ENCODE results near the gene CEP112.
"Not testable (repeated sequence)": the region's sequence is repeated elsewhere in the genome, so short reads cannot be mapped to it uniquely, and the experiment has no call there.

Gene CEP112

DNA sequence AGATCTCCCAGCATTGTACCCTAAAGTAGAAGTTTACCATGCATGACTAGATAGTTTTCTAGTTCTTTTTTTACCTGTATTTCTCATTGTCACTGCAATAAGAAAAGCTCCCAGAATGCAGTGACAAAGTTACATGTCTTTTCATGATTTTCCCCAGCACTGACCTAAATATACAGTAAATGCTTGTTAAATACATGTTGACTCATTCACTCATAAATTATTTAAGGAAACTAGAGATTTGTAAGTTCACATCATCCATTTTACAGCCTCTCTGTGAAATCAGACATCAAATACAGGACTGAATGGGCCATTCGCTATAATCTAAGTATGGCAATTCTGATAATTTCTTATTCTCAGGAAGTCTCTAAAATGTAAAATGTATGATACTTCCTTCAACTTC lies 371.6 kb downstream of the CEP112 start:
- no peak for DNase-seq (ENCODE audit: low read depth)

- DNase-seq (ENCODE audit: low read depth) = no peak
Observed at GRCh38 chr17:65819810-65820209, 372.1 kb downstream of the CEP112 start.

DNA sequence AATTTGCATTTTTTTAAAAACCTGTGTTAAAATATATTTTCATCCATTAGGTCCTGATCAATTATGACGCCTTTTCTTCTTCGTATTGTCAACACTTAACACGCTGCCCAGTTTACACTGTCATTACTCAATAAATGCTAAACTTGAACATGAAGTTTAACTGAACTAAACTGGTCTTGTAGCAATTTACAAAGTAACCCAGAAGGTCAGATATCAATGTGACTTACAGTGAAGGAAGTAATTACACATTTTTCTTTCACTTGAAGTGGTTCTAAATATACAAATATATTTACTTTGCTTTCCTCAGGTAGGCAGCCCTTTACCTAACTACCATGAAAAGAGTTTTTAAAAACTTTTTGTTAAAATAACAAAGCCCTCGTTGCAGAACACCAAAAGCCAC lies 374.0 kb downstream of the CEP112 start:
- no peak for DNase-seq (ENCODE audit: low read depth)

- no peak for DNase-seq (ENCODE audit: low read depth)
Observed at GRCh38 chr17:65814418-65814817, 377.5 kb downstream of the CEP112 start.

DNA sequence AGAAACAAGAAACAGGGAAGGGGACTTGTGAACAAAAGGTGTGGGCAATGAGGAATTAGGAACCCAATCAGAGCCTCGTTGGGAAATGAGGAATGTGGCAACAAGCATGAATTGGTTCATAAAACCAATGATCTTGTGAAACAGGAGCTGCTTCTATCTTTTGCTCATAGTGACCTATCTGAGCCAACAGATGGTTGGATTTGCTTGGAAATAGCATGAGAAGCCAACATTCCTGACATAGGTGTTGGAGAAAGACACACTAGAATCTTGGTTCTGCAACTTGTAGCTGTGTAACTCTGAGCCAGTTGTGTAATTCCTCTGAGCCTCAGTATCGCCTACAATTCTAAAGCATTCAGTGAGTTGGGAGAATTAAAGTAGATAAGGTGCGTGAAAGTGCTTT lies 378.6 kb downstream of the CEP112 start:
- DNase-seq (ENCODE audit: low read depth) = no peak

- no peak for DNase-seq (ENCODE audit: low read depth)
Observed at GRCh38 chr17:65811043-65811442, 380.9 kb downstream of the CEP112 start.

GRCh38 chr17:65809366-65809765 lies 382.6 kb downstream of the CEP112 start:
- DNase-seq (ENCODE audit: low read depth) = no peak

GRCh38 chr17:65808566-65808965 lies 383.4 kb downstream of the CEP112 start:
- DNase-seq (ENCODE audit: low read depth) = not testable (repeated sequence)

DNA sequence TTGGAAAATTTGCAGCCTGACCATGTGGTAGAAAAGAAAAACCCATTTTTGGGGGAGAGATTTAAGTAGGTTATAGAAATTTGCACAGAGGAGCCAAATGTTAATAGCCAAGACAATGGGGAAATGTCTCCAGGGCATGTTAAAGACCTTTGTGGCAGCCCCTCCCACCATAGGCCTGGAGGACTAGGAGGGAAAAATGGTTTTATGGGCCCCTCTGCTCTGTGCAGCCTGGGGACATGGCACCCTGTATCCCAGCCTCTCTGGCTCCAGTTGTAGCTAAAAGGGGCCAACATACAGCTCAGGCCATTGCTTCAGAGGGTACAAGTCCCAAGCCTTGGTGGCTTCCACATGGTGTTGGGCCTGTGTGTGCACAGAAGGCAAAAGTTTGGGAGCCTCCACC lies 384.6 kb downstream of the CEP112 start:
- no peak for DNase-seq (ENCODE audit: low read depth)

DNA sequence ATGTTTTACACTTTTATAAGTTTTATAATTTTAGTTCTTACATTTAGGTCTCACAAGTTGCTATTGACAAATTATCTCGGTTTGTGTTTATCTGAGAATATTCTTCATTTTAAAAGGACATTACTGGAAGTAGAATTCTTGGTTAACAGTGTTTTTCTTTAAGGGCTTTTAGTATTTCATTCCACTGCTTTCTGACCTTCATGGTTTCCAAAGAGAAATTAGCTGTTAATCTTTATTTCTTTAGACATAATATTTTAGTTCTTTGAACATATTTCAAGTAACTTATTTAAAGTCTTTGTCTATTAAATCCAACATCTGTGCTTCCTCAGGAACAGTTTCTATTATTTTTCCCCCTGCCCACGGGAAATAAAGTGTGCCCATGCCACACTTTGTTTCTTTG lies 390.4 kb downstream of the CEP112 start:
- DNase-seq (ENCODE audit: low read depth) = no peak

- no peak for DNase-seq (ENCODE audit: low read depth)
Observed at GRCh38 chr17:65800655-65801054, 391.3 kb downstream of the CEP112 start.

DNA sequence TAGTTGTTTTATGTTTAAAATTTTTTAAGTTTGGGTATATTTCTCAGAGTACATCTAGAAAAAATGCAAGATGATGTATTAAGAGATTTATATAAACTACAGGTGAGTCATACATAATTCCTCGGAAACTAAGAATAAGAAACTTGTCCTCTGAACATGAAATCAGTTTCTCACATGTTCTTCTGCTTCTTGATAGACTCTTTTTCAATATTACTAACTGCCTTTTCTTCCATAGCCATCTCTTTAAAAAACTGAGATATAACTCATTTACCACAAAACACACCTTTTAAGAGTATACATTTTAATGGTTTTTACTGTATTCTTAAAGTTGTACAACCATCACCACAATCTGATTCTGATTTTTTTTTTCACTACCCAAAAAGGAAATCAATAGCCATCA lies 392.1 kb downstream of the CEP112 start:
- no peak for DNase-seq (ENCODE audit: low read depth)

DNA sequence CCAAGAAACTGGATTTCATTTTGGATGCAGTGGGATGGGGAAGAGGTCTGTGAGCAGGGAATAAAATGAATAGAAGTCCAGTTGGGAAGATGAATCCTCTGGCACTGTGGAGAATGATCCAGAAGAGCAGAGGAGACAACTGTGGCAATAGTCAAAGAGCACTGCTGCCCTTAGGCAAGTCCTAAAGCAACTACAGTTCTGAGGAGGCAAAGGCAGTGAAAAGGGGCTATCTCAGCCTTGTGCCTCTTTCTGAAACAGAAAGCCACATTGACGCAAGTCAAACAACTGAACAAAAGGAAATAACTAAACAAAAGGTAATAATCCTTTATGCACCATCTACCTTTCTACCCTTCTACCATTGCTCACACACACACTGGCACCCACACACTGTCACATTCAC lies 392.5 kb downstream of the CEP112 start:
- no peak for DNase-seq (ENCODE audit: low read depth)

GRCh38 chr17:65797809-65798208 lies 394.1 kb downstream of the CEP112 start:
- no peak for DNase-seq (ENCODE audit: low read depth)

DNA sequence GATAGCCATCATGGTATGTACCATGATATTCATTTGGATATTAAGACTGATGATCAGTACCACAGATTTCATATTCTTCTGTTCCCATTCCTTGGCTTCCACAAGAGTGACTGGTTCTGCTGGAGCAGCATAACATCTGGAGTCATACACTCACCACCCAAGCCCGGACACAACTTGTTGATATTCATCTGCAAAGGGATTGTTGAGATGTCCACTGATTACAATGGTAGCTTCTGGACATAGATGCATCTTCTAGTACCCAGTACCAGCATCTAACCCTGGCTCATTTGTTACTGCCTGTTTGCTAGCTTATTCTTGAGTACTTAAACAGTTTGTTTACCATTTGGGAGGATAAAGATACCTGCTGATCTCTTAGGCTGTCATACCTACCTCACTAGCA lies 394.8 kb downstream of the CEP112 start:
- no peak for DNase-seq (ENCODE audit: low read depth)

DNA sequence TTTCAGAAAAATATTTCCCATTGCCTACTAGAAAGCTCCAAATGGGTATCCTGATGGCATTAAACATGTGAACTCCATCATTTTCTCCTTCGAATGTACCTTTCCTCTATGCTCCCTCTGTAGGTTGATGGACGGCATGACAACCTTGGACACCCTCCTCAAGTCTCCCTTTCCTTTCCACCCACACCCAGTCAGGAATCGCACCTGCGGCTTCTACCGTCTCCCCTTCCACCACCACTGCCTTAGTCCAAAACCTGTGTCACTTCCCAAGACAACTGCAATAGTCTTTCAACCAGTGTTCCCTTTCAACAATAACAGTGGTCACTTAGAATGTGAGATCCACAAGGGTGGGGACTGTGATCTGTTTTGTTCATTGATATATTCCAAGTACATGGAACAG lies 397.4 kb downstream of the CEP112 start:
- no peak for DNase-seq (ENCODE audit: low read depth)

GRCh38 chr17:65790241-65790640 lies 401.7 kb downstream of the CEP112 start:
- DNase-seq (ENCODE audit: low read depth) = no peak

- DNase-seq (ENCODE audit: low read depth) = no peak
Observed at GRCh38 chr17:65787503-65787902, 404.4 kb downstream of the CEP112 start.

GRCh38 chr17:65786479-65786878 lies 405.5 kb downstream of the CEP112 start:
- no peak for DNase-seq (ENCODE audit: low read depth)

GRCh38 chr17:65785109-65785508 lies 406.8 kb downstream of the CEP112 start:
- DNase-seq (ENCODE audit: low read depth) = no peak

DNA sequence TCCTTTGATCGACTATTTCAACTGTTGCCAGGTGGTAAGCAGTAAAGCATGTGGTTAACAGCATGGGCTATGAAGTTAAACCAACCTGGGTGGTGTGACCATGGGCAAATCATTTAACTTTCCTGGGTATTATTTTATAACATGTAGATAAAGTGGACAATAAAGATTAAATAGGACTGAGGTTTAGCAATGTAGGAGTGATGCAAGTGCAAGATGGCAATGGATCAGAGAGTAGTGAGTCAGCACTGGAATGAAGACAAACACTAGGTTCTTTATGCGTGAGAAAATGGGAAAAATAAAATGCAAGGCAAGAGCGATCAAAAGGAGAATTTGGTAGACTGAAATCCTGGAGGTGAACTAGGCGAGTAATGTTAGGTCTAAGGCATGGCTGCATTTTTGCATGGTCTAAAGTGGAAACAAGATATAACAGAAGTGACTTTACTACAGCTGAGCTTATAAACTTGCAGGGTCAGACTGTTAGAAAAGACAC lies 408.0 kb downstream of the CEP112 start:
- no peak for DNase-seq (ENCODE audit: low read depth)

GRCh38 chr17:65782104-65782706 lies 409.7 kb downstream of the CEP112 start:
- not testable (repeated sequence) for DNase-seq (ENCODE audit: low read depth)

DNA sequence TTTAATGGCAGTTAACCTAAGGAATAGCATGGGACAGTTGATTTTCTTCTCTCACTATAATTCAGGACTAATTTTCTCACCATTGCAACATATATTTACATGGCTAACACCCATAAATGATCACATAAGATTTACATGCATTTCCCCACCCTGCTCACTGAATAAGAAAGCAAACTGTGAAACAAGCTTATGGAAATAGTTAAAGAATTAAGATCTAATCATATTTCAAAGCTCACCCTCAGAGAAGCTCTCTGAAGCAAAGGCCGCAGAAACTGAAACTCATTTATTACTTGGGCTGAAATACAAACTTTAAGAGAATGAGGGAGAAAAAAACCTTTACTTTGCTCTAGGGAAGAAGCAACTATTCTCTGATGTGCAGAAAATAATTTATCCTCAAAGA lies 411.8 kb downstream of the CEP112 start:
- DNase-seq (ENCODE audit: low read depth) = no peak

GRCh38 chr17:65776890-65777289 lies 415.0 kb downstream of the CEP112 start:
- DNase-seq (ENCODE audit: low read depth) = no peak

GRCh38 chr17:65774787-65775186 lies 417.1 kb downstream of the CEP112 start:
- DNase-seq (ENCODE audit: low read depth) = no peak
